DMS 273 (cell line): ENCODE results near the gene BTD.
A peak's percentile ranks its signal among the peaks of the same experiment; 100 is the strongest.

ENCODE experiments used
- DNase-seq: peaks from one replicate; lab custom pipeline; 2025; ENCODE audit not compliant: unreplicated experiment; lab: John Stamatoyannopoulos, UW

Gene BTD, protein sequence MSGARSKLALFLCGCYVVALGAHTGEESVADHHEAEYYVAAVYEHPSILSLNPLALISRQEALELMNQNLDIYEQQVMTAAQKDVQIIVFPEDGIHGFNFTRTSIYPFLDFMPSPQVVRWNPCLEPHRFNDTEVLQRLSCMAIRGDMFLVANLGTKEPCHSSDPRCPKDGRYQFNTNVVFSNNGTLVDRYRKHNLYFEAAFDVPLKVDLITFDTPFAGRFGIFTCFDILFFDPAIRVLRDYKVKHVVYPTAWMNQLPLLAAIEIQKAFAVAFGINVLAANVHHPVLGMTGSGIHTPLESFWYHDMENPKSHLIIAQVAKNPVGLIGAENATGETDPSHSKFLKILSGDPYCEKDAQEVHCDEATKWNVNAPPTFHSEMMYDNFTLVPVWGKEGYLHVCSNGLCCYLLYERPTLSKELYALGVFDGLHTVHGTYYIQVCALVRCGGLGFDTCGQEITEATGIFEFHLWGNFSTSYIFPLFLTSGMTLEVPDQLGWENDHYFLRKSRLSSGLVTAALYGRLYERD

DNA sequence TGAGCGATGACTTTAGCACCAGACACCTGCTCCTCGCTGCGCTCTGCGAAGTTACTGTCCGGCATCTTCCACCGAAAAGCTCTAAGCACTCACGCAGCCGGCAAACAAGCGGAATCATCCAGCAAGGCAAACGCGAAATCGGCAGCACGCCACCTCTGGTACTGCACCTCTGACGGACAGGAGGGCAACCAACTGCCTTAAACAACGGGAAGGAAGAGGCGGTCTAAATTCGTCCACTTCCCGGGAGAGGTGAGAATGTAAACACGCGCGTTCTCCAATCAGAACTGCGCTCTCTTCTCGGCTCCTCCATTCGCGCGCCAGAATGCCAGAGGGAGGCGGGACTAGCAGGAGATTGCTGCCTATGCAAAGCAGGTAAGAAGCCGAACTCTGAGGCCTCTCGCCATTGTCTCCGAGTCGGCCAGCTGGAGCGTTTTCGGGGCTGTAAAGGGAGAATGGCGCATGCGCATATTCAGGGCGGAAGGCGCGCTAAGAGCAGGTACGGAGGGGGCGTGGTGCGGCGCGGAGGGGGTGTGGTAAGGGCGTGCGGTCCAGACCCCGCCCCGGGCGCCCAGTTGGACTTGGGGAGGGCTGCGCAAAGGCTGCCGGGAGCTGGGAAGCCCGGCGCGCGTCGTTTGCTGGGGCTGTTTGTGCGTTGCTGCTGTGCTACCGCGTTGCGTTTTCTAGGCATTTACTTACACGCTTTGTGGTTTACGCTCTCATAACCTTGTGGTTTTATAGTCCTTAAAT lies at the start of gene BTD, which contains the start of gene HACL1:
TSS of gene BTD (plus strand) at position 347 of the 747 bp plus-strand sequence. CDS start 33,695 bp downstream, outside the sequence.
TSS of gene HACL1 (minus strand) at position 171 of the 747 bp plus-strand sequence. CDS start at position 65, 106 bp downstream.
- no peak for DNase-seq

DNA sequence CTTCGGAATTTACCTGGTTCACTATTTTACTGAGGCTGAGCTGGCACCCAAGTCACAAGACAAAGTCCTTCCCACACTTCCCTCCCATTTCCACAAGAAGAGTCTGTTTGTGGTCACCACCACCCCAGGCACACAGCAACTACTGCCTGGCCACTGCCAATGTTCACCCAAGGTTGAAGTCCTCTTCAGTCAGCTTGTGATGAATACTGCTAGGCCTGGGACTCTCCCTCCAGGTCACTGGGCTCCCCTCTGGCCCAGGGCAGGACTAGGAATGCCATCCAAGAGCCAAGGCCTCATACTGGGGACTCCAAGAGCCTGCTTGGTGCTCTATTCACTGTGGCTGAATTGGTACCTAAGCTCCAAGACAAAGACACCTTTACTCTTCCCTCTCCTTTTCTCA lies 49.6 kb upstream of the BTD start:
- no peak for DNase-seq

GRCh38 chr3:15553749-15554148 lies 47.8 kb upstream of the BTD start:
- no peak for DNase-seq

- no peak for DNase-seq
These were observed 45.0 kb upstream of the BTD start for GRCh38 chr3:15556512-15556911.

DNA sequence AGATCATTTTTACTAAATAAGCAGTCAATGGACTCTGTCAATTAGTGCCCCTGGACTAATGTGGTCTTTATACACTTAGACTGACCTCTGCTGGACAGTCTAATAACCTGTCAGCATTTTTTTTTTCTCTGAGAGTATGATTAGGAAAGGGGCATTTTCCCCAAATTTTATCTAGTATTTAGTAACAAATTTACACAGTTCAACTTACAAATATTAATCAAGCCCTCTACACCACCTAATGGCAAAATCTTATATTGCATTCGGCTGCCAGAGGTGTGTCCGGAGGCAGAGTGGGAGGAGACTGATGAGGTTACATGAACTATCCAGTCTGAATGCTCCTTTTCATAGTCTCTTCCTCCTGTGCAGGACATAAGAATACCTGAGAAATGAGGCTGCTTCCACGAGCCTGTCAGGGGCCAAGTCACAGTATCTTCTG lies 44.0 kb upstream of the BTD start:
- DNase-seq: peak; percentile 83

GRCh38 chr3:15558581-15558980 lies 43.0 kb upstream of the BTD start:
- no peak for DNase-seq

- no peak for DNase-seq
These were observed 39.0 kb upstream of the BTD start for GRCh38 chr3:15562560-15562959.

GRCh38 chr3:15563190-15563589 lies 38.4 kb upstream of the BTD start:
- no peak for DNase-seq

DNA sequence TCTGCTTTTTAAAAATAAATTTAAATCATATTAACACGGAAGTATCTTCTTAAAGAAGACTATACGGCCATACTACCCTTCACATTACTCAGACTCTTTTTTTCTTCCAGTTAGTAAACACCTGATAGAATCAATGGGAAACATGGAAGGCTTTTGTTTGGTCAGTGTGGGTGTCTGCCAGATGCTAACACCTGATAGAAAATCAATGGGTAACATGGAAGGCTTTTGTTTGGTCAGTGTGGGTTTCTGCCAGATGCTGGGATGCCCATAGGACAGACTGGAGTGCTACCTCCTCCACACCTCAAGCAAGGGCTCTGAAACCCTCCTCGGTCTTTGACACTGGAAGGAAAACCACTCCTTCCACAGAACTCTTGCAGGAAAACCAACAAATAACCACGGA lies 29.4 kb upstream of the BTD start:
- DNase-seq: no peak

GRCh38 chr3:15575446-15575845 lies 26.1 kb upstream of the BTD start:
- no peak for DNase-seq

GRCh38 chr3:15576475-15576874 lies 25.1 kb upstream of the BTD start:
- no peak for DNase-seq

GRCh38 chr3:15578289-15578867 lies 23.2 kb upstream of the BTD start:
- DNase-seq: no peak

- DNase-seq: no peak
These were observed 22.5 kb upstream of the BTD start for GRCh38 chr3:15579051-15579450.

- DNase-seq: no peak
These were observed 19.8 kb upstream of the BTD start for GRCh38 chr3:15581471-15582394.

DNA sequence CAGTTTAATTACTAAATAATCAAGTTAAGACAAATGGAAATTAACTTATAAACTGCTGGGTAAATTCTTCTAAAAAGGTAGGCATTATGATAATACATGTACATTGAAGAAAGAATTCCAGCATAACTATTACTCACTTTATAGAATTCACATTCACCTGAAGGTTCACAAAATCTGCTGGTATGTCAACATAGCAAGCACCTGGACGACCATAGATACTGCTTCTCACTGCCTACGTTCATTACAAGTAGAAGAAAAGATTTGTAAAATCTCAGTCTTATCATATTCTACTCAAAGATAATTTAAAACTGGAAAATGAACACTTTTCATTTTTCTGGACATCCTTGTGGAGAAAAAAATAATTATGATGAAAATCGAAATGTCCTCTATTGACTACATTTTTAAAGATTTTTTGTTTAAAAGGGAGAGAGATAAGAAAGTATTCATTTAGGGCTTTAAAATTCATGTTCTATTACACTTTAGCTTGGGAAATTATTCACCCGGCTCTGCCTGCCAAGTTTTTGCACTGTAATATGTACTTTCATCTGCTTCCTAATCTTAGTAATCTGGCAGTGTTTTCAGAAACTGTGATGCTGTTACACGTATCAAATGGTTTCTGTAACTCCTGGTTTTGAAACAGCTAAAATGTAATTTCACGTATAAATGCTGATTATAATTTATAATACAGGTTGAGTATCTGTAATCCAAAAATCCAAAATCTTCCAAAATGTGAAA lies 16.3 kb upstream of the BTD start:
- no peak for DNase-seq

DNA sequence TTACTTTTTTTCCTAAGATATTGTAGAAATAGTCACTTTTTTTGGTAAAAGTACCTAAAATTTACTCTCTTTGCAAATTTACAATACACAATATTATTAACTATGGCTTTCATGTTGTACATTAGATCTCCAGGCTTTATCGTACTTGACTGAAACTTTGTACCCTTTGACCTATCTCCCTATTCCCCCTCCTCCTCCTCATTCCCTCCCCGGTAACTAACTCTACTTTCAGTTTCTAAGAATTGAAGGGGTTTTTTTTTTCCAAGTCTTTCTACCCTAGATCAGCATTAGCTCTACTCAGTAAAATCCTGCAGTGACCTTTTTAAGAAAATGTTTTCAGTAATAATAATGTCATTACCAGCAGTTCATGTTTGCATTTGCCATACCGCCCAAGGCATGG lies 10.3 kb upstream of the BTD start:
- no peak for DNase-seq

DNA sequence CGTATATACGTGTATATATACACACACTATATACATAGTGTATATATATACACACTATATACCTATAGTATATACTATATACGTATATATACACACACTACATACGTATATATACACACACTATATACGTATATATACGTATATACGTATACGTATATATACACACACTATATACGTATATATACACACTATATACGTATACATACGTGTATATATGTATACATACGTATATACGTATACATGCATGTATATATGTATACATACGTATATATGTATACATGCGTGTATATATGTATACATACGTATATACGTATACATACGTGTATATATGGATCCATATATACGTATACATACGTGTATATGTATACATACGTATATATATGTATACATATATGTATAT lies 9.6 kb upstream of the BTD start:
- no peak for DNase-seq

DNA sequence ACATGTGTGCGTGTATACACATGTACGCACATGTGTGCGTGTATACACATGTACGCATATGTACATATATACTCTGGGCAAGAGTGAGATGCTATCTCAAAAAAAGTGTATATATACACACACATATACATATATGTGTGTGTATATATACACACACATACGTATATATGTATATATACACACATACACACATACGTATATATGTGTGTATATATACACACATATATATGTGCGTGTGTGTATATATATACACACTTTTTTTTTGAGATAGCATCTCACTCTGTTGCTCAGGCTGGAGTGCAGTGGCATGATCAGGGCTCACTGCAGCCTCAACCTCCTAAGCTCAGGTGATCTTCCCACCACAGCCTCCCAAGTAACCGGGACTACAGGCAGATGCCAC lies 8.6 kb upstream of the BTD start:
- no peak for DNase-seq

GRCh38 chr3:15595955-15596354 lies 5.6 kb upstream of the BTD start:
- DNase-seq: no peak

DNA sequence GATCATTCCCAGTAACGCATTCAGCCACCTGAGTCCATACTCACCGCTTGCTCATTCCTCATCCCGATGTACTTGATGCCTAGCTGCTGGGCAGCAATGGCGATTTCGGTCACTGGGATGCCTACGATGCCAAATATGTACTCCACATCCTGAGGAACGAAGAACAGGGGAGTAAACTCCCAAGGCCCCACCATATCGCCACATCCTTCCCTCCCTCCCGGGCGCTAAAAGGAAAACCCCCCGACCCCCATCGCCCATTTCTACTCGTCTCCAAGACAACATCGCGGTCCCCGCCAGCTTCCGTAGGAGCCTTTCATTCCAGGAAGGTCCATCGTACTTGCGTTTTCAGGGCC lies 523 bp upstream of the BTD start:
- DNase-seq: no peak
